Measurements from ENCODE around the gene E2F7.
A peak's percentile ranks its signal among the peaks of the same experiment; 100 is the strongest.

The E2F7 gene

GRCh38 chr12:77062396-77062795, 3.0 kb downstream of the E2F7 start:
- DNase-seq = no peak

DNA sequence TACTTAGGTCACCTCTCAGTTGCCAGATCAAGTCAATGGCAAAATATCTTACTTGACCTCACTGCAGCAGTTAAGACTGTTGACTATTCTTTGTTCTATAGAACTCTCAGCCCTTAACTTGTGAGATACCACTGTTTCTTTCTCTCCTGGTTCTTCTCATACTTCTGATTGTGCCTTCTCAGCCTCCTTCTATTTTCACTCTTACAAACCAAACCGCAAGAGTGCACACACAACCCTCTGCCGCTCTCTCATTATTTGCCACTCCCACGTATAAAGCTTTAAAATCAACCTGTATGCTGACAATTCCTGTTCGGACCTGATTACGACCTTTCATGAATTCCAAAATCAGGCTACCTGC, 4.5 kb downstream of the E2F7 start:
- DNase-seq = no peak

DNA sequence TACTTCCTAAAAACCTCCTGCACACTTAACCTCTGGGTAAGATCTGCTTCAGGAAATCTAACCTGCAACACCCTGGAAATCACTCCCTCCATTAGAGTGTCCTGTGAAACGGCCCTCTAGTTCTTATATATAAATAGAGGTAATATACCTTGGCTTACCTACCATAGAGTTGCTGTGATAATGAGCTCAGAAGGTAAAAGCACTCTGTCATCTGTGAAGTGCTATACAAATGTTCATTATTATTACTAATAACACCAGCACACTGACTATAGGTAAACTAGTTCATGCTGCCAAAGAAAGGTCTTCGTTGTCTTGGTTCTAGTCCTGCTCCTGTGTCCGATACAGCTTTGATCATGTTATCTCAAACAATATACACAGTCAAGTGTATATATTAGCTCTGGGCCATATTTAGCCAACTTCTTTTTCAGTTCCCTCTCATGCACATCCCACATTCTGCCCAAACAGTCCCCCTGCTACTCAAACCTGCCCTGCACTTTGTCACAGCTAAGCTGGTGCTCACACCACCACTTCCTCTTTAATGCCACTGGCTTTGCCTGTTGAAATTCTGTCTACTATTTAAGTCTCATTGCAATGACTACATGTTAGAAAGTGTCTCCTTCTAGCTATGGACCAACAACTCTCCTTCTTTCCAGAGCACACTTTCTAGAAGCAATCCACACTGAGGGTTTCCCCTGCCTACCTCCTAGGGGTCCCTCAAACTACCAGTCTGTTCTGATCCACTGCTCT, 5.1 kb downstream of the E2F7 start:
- no peak for DNase-seq

- no peak for DNase-seq
These were observed 6.6 kb downstream of the E2F7 start for GRCh38 chr12:77058740-77059139.

- no peak for DNase-seq
These were observed 10.5 kb downstream of the E2F7 start for GRCh38 chr12:77054851-77055250.

DNA sequence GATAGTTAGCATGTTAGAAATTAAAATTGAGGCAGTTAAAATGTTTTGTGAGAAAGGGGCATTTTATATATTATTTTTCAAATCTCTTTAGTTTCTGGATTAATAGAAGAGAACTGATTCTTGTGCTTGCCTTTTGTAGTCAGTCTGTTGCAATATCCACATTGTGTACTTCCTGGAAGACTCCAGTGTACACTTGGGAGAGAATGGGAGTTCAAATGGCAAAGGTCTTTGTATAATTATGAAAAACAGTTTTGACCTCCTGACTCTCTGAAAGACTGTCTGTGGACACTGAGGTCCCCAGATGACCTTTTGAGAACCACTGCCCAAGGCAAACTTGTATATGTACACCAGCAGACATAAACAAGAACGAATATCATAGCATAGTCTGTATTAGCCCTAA, 12.1 kb downstream of the E2F7 start:
- DNase-seq = no peak

- peak; percentile 67 to 88 for DNase-seq
These were observed 15.5 kb downstream of the E2F7 start for GRCh38 chr12:77049767-77050353.

- DNase-seq = no peak
These were observed 17.8 kb downstream of the E2F7 start for GRCh38 chr12:77047341-77048109.

GRCh38 chr12:77046468-77046867, 18.9 kb downstream of the E2F7 start:
- DNase-seq = no peak

DNA sequence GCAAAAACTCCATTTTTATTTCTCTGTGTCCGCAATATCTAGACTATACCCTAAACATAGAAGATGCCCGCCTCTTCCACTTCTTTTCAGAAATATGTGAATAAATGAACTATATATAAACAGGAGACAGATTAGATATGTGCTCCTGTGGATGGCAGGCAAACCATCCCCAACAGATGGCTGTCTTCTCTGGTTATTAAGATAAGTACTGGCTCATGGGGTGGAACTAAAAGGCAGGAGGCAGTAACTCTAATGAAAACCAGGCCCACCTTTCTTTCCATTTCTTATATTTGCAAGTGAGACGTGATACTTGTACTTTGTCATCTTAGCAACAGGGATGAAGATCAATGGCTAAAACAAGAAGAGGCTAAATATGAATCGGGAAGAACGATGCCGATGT, 20.2 kb downstream of the E2F7 start:
- no peak for DNase-seq

DNA sequence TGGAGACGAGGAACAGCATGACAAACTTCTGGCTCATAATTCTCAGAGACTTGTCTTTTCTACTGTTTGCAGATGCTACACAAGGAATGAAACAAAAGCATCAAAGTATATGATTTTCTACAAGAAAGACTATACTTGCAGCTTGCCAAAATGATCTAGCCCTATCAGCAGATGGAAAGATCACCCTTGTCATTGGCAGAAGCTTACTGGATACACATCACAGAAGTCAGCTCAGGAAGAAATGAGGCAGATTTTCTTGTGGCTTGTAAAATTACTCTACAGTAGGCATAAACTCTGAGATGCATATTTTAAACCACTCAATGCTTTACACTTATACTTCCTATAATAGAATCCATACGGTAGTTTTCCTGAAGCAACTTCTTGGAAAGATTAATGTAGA, 20.6 kb downstream of the E2F7 start:
- DNase-seq = no peak

GRCh38 chr12:77042833-77043232, 22.5 kb downstream of the E2F7 start:
- no peak for DNase-seq

- DNase-seq = no peak
These were observed 25.1 kb downstream of the E2F7 start for GRCh38 chr12:77040231-77040630.

DNA sequence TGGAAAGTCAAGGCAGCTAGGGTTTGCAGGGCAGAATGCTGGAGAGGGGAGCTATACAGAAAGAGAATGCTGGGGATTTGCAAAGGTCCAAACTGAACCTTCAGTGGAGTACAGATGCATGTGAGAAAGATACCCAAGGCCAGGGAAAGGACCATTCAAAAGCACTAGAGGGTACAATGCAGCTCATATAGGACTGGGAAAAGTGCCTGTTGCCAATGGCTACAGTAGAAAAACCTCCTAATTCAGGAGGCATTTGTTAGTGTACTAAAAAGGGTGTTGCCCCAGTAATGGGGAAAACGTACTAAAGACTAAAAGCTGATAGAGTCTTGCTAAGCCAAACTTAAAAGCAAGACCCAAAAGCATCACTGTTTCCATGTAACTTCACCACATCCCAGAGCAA, 30.1 kb downstream of the E2F7 start:
- no peak for DNase-seq

DNA sequence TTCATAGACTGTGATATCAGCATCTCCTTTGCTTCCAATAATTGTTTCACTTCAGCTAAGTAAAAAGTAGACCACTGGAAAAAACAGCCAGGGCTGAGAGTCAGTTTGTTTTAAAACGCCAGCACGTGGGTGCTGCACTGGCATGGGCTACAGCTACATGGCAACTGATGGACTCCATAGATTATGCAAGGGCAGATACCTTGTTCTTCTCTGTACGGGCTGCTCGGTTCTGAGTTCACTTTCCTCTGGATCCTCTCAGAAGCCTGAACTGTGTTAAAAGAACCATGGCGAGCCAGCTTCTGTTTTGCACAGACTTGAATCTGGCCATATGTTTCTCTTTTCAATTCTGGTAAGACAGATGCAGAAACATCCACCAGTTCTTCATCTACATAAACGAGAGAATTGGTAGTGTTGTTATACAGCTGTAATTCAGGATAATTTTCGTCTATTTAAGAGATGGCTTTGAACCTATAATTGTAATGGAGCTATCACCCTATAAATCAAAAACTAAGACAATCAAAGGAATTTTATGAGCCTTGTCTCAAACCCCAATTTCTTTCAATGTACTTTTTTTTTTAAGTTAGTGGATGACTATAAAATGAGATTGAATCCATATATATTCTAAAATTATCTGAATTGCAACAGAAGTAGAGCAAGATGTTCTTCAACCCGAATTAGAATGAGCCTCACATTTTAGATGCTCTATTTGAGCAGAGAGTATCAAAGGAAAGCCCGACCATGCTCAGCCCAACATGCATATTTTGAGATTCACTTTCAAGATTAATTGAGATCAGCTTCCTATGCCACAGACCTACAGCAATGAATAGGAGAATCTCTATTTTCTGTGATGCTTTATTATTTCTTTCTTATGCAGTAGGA, 31.5 kb downstream of the E2F7 start:
- no peak for DNase-seq

GRCh38 chr12:77032406-77032805, 33.0 kb downstream of the E2F7 start:
- DNase-seq = no peak

DNA sequence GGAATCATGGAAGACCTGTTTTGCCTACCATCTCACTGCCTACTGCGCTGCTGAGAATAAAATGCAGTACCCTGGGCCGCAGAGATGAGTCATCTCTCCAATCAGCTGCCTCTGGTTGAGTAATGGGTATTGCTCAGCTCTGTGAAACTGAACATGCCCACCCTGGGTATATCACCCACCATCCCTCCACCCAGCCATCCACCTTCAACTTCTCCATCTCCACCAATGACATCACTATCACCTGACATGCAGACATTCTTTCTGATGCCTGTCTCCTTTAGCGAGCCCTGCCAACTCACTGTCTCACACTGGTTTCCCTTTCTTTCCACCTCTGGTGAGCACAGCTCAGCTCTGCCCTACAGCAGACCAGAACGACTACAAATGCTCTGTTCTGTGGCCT, 33.6 kb downstream of the E2F7 start:
- no peak for DNase-seq

- no peak for DNase-seq
These were observed 39.5 kb downstream of the E2F7 start for GRCh38 chr12:77025782-77026314.

- DNase-seq = no peak
These were observed 41.9 kb downstream of the E2F7 start for GRCh38 chr12:77023501-77023900.

GRCh38 chr12:77019920-77020319, 45.4 kb downstream of the E2F7 start:
- no peak for DNase-seq

DNA sequence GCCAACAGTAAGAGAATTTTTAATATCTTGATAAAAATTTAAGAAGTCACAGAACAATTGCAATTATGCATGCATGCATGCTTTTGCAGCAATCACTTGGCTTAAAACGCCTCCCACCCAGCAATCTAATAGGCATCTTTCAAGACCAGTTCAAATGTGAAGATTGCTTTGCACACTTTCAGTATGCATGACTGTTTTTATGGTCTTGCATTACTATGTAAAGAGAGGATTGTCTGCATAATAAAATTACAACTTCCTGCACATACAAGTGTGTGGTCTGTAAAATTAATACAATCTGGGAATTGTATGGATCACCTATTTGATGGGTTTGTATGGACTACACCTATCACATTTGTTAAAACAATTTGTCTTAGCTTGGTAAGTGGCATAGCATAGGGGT, 48.8 kb downstream of the E2F7 start:
- DNase-seq = no peak

DNA sequence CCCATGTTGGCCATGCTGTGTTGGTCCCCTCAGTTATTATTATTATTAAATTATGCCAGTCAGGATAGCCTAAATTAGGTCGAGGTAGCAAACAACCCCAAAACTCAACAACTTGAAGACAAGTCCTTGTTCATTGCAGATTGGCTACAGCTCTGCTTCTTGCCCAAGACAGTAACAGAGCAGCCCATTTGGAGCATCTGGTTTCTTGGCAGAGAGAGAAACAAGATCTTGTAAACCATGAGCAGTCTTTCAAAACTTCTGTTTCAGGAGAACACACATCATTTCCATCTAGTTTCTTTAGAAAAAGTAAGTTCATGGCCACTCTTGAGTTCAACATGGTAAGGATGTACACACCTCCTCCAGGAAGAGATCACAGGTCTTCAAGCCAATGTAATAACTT, 52.3 kb downstream of the E2F7 start:
- DNase-seq = no peak
